ENCODE measurements around the gene MCOLN1.
"Not testable (repeated sequence)": the region's sequence is repeated elsewhere in the genome, so short reads cannot be mapped to it uniquely, and the experiment has no call there.

Gene MCOLN1

DNA sequence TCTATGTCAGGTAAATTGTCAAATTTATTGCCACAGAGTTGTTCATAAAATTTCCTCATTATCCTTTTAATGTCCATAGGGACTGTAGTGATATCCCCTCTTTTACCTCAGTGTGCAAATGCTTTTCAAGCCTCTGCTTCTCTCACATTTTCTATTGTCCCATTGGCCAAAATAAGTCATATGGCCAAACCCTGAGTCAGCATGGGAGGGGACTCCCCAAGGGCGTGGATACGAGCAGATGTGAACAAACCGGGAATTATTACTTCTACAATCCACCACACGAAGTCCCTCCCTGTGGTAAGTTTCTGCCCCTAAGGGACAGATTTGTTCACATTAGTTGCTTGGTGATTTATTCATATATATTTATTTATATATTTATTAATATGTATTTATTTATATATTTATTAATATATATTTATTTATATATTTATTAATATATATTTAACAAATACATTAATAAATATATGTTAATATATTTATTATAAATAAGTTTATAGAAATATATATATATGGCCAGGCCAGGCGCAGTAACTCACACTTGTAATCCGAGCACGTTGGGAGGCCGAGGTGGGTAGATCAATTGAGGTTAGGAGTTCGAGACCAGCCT, 53.1 kb downstream of the MCOLN1 start:
- DNase-seq (ENCODE audit: low read depth) = no peak

DNA sequence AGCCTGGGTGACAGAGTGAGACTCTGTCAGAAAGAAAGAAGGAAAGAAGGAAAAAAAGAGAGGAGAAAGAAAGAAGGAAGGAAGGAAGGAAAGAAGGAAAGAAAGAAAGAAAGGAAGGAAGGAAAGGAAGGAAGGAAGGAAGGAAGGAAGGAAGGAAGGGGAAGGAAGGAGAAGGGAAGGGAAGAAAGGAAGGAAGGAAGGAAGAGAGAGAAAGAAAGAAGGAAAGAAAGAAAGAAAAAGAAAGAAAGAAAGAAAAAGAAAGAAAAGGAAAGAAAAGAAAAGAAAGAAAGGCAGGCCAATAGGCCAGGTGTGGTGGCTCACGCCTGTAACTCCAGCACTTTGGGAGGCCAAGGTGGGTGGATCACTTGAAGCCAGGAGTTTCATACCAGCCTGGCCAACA, 55.0 kb downstream of the MCOLN1 start:
- not testable (repeated sequence) for DNase-seq (ENCODE audit: low read depth)

DNA sequence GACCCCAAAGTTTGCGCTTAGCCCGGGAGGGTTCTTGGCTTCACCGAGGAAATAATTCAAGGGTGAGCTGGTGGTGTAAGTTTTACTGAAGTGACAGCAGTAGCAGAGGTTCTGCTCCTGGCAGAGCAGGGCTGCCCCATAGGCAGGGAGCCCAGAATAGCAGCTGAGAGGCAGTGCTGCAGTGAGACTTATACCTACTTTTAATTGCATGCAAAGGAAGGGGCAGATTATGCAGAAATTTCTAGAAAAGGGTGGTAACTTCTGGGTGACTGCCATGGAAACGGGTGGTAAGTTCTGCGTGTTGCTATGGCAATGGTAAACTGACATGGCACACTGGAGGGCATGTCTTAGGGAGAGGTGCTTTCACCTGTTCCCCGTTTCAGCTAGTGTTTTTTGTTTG, 55.7 kb downstream of the MCOLN1 start:
- DNase-seq (ENCODE audit: low read depth) = no peak

DNA sequence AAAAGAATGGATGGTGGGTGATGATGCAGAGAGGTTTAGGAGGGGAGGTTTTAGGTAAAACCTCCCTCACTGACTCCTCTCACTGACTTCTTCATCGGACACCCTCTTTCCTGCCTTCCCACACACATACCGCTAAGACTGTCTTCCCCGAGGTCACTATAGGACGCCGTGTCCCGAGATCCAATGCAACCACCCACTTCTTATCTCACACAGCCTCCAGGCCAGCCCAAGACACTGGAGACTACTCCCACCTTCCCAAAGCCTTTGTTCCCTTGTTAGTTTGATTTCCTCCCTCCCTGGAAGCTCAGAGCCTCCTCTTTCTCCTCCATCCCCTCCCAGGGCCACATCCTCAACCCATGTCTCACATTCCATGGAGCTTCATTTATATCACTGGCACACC, 56.8 kb downstream of the MCOLN1 start:
- DNase-seq (ENCODE audit: low read depth) = no peak

DNA sequence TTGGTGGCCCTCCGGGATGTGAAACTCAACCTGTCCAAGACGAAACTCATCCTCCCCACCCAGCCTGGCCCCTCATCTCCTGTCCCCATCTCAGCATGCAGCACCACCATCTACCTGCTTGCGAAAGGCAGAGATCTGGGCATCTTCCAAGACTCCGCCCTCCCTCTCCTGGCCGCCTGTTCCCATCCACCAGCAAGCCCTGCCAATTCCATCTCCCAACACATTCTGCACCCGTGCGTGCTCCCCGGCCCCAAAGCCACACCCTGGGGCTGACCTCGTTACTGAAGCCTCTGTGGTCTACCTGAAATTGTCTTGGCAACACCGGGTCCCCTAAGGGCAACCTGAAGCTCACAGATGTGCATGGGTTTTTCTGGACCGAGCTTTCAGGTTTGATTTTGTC, 60.0 kb downstream of the MCOLN1 start:
- DNase-seq (ENCODE audit: low read depth) = no peak

Measured in T follicular helper cell (primary cell).